HG03139 (cell line): ENCODE data around the gene DNALI1.
"Not testable (repeated sequence)": the region's sequence is repeated elsewhere in the genome, so short reads cannot be mapped to it uniquely, and the experiment has no call there.

Source experiments
- ATAC-seq: cut with Tn5 transposase; IDR thresholded peaks from one replicate; pipeline ENCODE4 v1.9.1; 2021; ENCODE audit not compliant: unreplicated experiment

The DNALI1 gene

DNA sequence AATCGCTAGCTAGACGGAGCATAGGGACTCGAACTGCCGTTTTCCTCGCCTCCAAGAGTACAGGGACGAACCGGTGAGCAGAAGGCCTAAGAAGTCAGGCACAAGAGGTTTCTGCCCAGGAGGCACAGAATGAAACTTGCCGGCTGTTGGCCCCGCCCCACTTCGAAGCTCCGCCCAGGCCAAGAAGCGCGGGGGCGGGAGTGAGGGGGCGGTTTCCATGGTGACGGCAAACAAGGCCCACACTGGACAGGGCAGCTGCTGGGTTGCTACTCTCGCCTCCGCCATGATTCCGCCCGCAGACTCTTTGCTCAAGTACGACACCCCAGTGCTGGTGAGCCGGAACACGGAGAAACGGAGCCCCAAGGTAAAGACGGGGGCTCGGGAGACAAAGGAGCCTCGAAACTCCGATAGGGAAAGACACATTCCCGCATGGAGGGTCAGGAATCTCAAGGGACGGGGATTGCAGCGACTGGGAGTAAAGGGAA is at the start of gene DNALI1:
Gene DNALI1 (plus strand): TSS at position 229 of the 485 bp plus-strand sequence. CDS start 55 bp downstream, at position 284.
- ATAC-seq = no peak

GRCh38 chr1:37509181-37509580 is 47.6 kb upstream of the DNALI1 start:
- no peak for ATAC-seq

DNA sequence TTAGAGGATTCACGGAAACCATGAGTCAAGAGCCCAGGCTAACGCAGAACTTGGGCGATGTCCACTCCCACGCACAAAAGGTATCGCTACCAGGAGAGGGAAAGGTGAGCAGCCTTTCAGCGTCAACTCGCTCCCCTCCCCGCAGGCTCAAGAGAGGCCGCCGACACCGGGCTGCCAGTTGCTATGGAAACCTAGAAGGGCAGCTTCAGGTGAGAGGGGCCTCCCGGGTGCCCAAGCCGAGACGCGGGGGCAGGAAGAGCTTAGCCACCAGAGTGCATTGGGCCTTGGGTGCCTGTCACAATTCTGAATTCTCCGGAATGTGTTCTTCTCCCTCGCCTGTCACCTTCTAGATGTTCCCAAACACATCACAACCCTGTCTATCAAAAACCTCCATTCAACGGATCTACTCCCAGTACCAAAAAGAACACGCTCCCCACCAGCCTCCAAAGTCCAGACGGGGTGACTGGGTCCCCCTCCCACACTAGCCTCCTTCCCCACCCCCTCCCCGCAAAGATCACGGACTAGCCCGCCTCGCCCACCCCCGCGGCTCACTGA is 42.9 kb upstream of the DNALI1 start:
- peak; percentile 27 for ATAC-seq

- peak; percentile 84 for ATAC-seq
Measured at GRCh38 chr1:37514350-37515184, 42.2 kb upstream of the DNALI1 start, which contains the start of gene MEAF6. Gene MEAF6 (minus strand): TSS chr1:37514766. CDS start chr1:37514746, 20 bp downstream.

- no peak for ATAC-seq
Measured at GRCh38 chr1:37515185-37516034, 41.3 kb upstream of the DNALI1 start.

GRCh38 chr1:37517569-37517968 is 39.2 kb upstream of the DNALI1 start:
- no peak for ATAC-seq

GRCh38 chr1:37518241-37518640 is 38.5 kb upstream of the DNALI1 start:
- ATAC-seq = not testable (repeated sequence)

- not testable (repeated sequence) for ATAC-seq
Measured at GRCh38 chr1:37518929-37519328, 37.8 kb upstream of the DNALI1 start.

GRCh38 chr1:37519613-37520012 is 37.1 kb upstream of the DNALI1 start:
- no peak for ATAC-seq

GRCh38 chr1:37529888-37530287 is 26.9 kb upstream of the DNALI1 start:
- not testable (repeated sequence) for ATAC-seq

DNA sequence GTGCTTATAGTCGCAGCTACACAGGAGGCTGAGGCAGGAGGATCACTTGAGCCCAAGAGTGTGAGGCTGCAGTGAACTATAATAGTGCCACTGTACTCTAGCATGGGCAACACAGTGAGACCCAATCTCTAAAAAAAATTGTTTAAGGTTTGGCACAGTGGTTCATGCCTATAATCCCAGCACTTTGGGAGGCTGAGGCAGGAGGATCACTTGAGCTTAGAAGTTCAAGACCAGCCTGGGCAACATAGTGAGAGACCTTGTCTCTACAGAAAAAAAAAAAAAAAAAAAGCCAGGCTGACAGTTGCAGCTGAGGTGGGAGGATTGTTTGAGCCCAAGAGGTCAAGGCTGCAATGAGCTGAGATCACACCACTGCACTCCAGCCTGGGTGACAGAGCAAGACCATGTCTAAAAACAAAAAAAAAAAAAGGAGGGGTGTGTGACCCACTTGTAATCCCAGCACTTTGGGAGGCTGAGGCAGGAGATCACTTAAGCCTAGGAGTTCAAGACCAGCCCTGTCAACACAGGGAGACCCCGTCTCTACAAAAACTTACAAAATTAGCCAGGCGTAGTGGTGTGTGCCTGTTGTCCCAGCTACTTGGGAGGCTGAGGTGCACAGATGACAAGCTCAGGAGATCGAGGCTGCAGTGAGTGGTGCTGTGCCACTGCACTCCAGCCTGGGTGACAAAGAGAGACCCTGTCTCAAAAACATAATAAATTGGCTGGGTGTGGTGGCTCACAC is 24.2 kb upstream of the DNALI1 start:
- not testable (repeated sequence) for ATAC-seq

DNA sequence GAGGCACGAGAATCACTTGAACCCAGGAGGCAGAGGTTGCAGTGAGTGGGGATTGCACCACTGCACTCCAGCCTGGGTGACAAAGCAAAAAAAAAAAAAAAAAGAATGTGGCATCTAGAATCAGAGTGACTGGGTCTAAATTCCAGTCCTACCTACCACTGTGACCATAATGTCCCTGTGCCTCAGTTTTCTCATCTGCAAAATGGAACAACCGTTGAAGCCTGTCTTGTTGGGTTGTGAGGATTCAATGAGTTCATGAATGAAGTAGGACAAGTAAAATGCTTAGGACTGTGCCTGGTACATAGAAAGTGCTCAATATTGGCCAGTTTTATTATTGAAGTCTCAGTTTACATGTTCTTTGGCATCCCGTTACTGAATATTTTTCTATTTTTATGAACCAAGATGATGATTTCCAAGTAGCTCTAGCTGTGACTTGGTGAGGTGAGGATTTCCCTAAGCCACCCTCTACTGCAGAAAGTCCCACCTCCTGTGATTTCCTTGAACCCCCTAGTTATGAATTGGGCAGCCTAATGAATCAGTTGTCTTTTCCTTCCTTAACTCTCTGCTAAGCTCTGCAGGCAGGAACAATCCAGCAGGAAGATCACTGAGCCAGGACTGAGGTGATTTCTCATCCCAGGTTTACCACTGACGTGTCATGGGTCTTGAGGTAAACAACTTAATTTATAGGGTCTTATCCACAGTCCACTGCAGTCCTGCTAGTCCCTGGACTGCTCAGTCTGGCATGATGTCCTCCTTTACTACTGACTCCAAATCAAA is 23.2 kb upstream of the DNALI1 start:
- no peak for ATAC-seq

DNA sequence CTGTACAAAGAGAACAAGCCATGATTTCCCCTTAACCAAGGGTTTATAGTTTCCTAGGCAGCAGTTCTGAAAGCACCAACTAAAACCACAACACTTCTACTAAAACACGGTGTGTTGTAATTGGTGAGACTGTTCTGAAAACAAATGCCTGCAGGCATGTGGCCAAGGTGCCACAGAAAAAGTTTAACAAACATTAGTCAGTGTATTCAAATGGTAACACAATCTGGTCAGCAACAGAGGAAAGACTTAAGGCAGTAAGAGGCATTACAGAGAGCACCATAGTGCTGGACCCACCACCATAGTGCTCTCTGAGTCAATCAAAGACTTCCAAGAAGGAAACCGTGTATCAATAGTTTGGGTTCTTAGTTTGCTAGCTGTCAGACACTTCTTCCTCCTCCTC is 19.4 kb upstream of the DNALI1 start:
- ATAC-seq = no peak

GRCh38 chr1:37539154-37539553 is 17.6 kb upstream of the DNALI1 start:
- ATAC-seq = not testable (repeated sequence)

DNA sequence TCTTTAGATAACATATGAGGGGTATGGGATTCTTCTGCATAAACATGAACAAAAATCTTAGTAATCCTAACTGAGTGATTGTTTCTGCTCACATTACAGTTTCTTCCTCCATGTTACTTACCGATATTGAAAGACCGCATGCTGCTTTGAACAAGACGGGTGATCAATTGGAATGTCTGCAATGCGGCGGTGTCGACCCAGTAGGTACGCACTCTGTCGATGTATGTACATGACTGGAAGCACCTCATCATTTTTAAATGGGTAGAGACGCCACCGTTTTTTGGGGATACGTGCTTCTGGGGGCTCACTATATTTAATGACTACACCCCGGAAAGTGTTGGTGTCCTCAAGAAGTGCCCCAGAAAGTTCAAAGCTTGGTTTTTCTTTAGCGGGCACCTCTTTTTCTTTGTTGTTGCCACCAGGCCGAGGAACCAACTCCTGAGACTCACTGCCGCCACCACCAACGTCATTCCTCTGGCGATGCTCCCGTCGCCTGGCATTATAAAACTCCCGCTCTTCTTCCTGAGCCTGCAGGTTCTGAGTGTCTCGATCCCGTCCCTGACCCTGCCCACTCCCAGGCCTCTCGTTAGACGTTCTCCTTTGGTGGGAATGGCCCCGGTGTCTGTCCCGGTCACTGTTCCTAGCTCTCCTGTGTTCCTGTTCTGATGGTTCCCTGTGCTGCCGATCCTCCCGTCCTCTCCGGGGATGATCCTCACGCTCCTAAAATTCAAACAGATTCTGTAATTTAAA is 16.5 kb upstream of the DNALI1 start:
- ATAC-seq = no peak

GRCh38 chr1:37544530-37544929 is 12.2 kb upstream of the DNALI1 start:
- no peak for ATAC-seq

DNA sequence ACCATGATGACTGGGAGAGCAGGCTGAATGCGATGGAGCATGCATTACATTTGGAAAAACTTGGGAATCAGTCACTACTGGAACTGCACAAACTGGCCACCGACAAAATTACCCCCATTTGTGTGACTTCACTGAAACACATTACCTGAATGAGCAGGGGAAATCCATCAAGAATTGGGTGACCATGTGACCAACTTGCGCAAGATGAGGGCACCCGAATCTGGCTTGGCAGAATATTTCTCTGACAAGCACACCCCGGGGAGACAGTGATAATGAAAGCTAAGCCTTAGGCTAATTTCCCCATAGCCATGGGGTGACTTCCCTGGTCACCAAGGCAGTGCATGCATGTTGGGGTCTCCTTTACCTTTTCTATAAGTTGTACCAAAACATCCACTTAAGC is 11.7 kb upstream of the DNALI1 start:
- no peak for ATAC-seq

- ATAC-seq = no peak
Measured at GRCh38 chr1:37549341-37549740, 7.4 kb upstream of the DNALI1 start.

- no peak for ATAC-seq
Measured at GRCh38 chr1:37553598-37553926, 3.2 kb upstream of the DNALI1 start.
